ENCODE results near the gene COL18A1. TPM values are rescaled to one million over a fixed set of nuclear protein-coding genes. Genes with fewer than 3 reads are reported as not detected.

COL18A1 gene
- total and polyA plus RNA-seq, 5 donors from 2014 or later, result 0.29 to 2.7 (median 1.3) TPM

DNA sequence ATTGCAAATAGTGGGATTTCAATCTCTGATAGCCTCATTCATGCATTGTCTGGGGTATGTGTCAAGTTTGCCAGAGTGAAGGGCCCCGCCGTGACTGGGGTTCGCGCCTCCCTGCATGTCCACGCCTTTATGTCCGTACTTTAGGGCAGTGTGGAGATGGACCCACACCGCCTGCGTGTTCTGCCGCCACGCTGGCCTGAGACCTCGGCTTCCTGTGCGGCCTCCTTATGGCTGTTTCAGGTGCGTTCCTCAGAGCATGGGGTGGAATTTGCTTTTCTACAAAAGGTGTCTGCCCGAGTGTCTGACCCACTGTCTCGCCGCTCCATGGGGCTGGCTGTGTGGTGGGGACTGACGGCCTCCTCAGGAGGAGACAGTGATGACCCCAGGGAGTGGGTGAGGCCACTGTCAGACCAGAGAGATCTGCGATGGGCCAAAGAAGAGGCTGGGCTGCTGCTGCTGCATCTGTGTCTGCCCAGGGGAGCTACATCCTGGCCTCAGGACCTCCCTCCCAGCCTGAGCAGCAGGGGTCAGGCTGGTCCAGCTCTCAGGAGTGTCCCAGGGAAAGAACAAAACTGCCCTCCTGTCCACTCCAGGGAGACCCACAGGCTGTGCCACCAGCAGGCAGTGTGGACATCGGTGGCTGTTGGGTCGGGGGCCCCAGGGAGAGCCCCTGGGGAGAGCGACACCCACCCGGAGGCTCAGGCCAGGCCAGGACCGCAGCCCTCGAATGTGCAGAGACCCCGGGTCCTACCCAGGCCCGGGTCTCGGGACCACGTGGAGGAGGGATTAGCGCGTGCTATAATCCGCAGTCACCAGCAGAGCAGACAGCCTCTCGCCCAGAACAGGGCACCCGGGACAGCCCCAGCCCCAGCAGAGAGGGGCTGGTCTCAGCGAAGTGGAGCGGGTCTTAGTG, 147.1 kb downstream of the COL18A1 start:
- Mint-ChIP-seq H3K27ac (peak overlapping the region; percentile 76 to 98 (median 89)), H3K4me1 (peaks cover 8 to 43% (median 24%) of the 10 kb centered on the region in 4 donors), H3K27me3 (no peaks in the 10 kb centered on the region), H3K36me3 (no peaks in the 10 kb centered on the region), H3K9me3 (no peaks in the 10 kb centered on the region), H3K4me3 (peak overlapping the region; percentile 65 to 86 (median 79))
- no peaks in the 10 kb centered on the region for H3K9me3 ChIP-seq (ENCODE audit: control insufficient read depth in 2 of 2, low read length in 2 of 2)
- ATAC-seq (ENCODE audit: low read depth in 2 of 2), result no peak
- H3K36me3 ChIP-seq (ENCODE audit: control insufficient read depth, insufficient read depth, low read length), result no peaks in the 10 kb centered on the region
- no peaks in the 10 kb centered on the region for H3K27me3 ChIP-seq (ENCODE audit: control insufficient read depth, insufficient read depth, low read length)
- no peak for DNase-seq
- peaks cover 44% of the 10 kb centered on the region for H3K4me1 ChIP-seq (ENCODE audit: control insufficient read depth, insufficient read depth, low read length, poor library complexity, severe bottlenecking)
- H3K27ac ChIP-seq (ENCODE audit: insufficient read depth, low read length, poor library complexity, severe bottlenecking), result peak overlapping the region; percentile 60
- H3K4me3 ChIP-seq (ENCODE audit: low read depth, low read length), result no peak overlapping the region

DNA sequence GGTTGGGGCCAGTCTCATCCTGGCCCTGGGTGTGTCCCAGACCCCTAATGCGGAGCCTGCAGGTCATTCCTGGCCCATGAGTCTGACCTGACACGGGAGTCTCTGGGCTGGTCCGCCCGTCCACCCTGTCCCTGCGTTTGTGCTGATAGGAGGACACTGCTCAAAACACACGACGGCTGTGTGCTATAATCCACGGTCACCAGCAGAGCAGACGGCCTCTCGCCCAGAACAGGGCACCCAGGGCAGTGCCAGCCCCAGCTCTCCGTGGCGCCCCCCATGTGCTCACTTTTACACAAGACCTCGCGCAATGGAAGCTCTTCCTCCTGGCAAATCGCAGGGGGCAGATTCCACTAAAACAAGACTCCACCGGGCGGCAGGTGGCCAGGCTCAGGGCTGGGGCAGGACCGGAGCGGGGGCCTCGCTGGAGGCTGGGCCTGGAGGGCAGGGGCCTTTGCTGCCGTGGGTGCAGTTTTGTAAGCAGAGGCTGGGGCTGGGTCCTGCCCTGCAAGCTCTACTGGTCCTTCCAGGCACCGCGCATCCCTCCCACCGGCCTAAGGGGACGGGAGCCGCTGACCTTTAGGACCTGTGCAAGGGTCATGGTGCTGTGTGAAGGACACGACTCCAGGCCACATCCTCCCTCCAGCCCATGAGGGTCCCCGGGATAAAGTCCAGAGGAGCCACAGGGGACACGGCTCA, 147.9 kb downstream of the COL18A1 start:
- Mint-ChIP-seq H3K36me3 (no peaks in the 10 kb centered on the region), H3K27ac (no peak overlapping the region), H3K27me3 (no peaks in the 10 kb centered on the region), H3K4me3 (peak overlapping the region in 2 of 4 donors; percentile 28 to 29), H3K9me3 (no peaks in the 10 kb centered on the region), H3K4me1 (peaks cover 8 to 39% (median 23%) of the 10 kb centered on the region in 4 donors)
- Histone ChIP-seq H3K9me3 (ENCODE audit: control insufficient read depth in 2 of 2, low read length in 2 of 2) (no peaks in the 10 kb centered on the region), H3K4me3 (ENCODE audit: low read depth, low read length) (no peak overlapping the region), H3K4me1 (ENCODE audit: control insufficient read depth, insufficient read depth, low read length, poor library complexity, severe bottlenecking) (peaks cover 44% of the 10 kb centered on the region), H3K36me3 (ENCODE audit: control insufficient read depth, insufficient read depth, low read length) (no peaks in the 10 kb centered on the region), H3K27me3 (ENCODE audit: control insufficient read depth, insufficient read depth, low read length) (no peaks in the 10 kb centered on the region), H3K27ac (ENCODE audit: insufficient read depth, low read length, poor library complexity, severe bottlenecking) (no peak overlapping the region)
- DNase-seq, result no peak
- no peak for ATAC-seq (ENCODE audit: low read depth in 2 of 2)

- H3K27ac Mint-ChIP-seq, result peak overlapping the region; percentile 93 to 98 (median 96)
- ATAC-seq (ENCODE audit: low read depth in 2 of 2) (peak; percentile 77 to 79), DNase-seq (peak; percentile 75 to 88 (median 80))
- H3K4me3 ChIP-seq (ENCODE audit: low read depth, low read length), result peak overlapping the region; percentile 93
- peaks cover 8 to 30% (median 18%) of the 10 kb centered on the region in 4 donors for H3K4me1 Mint-ChIP-seq
- no peaks in the 10 kb centered on the region for H3K27me3 Mint-ChIP-seq
- H3K4me3 Mint-ChIP-seq, result peak overlapping the region; percentile 90 to 99 (median 94)
- no peaks in the 10 kb centered on the region for H3K36me3 ChIP-seq (ENCODE audit: control insufficient read depth, insufficient read depth, low read length)
- no peaks in the 10 kb centered on the region for H3K36me3 Mint-ChIP-seq
- no peaks in the 10 kb centered on the region for H3K27me3 ChIP-seq (ENCODE audit: control insufficient read depth, insufficient read depth, low read length)
- peaks cover 44% of the 10 kb centered on the region for H3K4me1 ChIP-seq (ENCODE audit: control insufficient read depth, insufficient read depth, low read length, poor library complexity, severe bottlenecking)
- H3K9me3 ChIP-seq (ENCODE audit: control insufficient read depth in 2 of 2, low read length in 2 of 2), result no peaks in the 10 kb centered on the region
- H3K9me3 Mint-ChIP-seq, result no peaks in the 10 kb centered on the region
- peak overlapping the region; percentile 73 for H3K27ac ChIP-seq (ENCODE audit: insufficient read depth, low read length, poor library complexity, severe bottlenecking)
These were observed 149.7 kb downstream of the COL18A1 start for GRCh38 chr21:45554477-45555175.

GRCh38 chr21:45555251-45555556, 150.2 kb downstream of the COL18A1 start:
- H3K9me3 Mint-ChIP-seq, result no peaks in the 10 kb centered on the region

GRCh38 chr21:45555557-45556301, 150.8 kb downstream of the COL18A1 start:
- H3K36me3 Mint-ChIP-seq, result no peaks in the 10 kb centered on the region
- ATAC-seq (ENCODE audit: low read depth in 2 of 2) (peak; percentile 34 to 48), DNase-seq (peak in 2 of 3 donors; percentile 34 to 52)
- peak overlapping the region in 1 of 3 donors; percentile 55 for H3K27ac Mint-ChIP-seq
- no peaks in the 10 kb centered on the region for H3K9me3 Mint-ChIP-seq
- no peaks in the 10 kb centered on the region for H3K27me3 ChIP-seq (ENCODE audit: control insufficient read depth, insufficient read depth, low read length)
- H3K4me3 Mint-ChIP-seq, result peak overlapping the region in 3 of 4 donors; percentile 64 to 86 (median 68)
- H3K27ac ChIP-seq (ENCODE audit: insufficient read depth, low read length, poor library complexity, severe bottlenecking), result peak overlapping the region; percentile 61
- no peaks in the 10 kb centered on the region for H3K9me3 ChIP-seq (ENCODE audit: control insufficient read depth in 2 of 2, low read length in 2 of 2)
- H3K27me3 Mint-ChIP-seq, result no peaks in the 10 kb centered on the region
- no peaks in the 10 kb centered on the region for H3K36me3 ChIP-seq (ENCODE audit: control insufficient read depth, insufficient read depth, low read length)
- peaks cover 8 to 23% (median 14%) of the 10 kb centered on the region in 4 donors for H3K4me1 Mint-ChIP-seq
- H3K4me3 ChIP-seq (ENCODE audit: low read depth, low read length), result no peak overlapping the region
- peaks cover 34% of the 10 kb centered on the region for H3K4me1 ChIP-seq (ENCODE audit: control insufficient read depth, insufficient read depth, low read length, poor library complexity, severe bottlenecking)

More at GRCh38 chr21:45555251-45555556, 150.2 kb downstream of the COL18A1 start:
- no peak overlapping the region for H3K27ac Mint-ChIP-seq
- no peak overlapping the region for H3K4me3 ChIP-seq (ENCODE audit: low read depth, low read length)
- no peaks in the 10 kb centered on the region for H3K36me3 Mint-ChIP-seq
- peaks cover 8 to 28% (median 17%) of the 10 kb centered on the region in 4 donors for H3K4me1 Mint-ChIP-seq
- H3K36me3 ChIP-seq (ENCODE audit: control insufficient read depth, insufficient read depth, low read length), result no peaks in the 10 kb centered on the region
- peaks cover 38% of the 10 kb centered on the region for H3K4me1 ChIP-seq (ENCODE audit: control insufficient read depth, insufficient read depth, low read length, poor library complexity, severe bottlenecking)
- no peaks in the 10 kb centered on the region for H3K9me3 ChIP-seq (ENCODE audit: control insufficient read depth in 2 of 2, low read length in 2 of 2)
- H3K4me3 Mint-ChIP-seq, result no peak overlapping the region
- H3K27me3 Mint-ChIP-seq, result no peaks in the 10 kb centered on the region
- DNase-seq (no peak), ATAC-seq (ENCODE audit: low read depth in 2 of 2) (no peak)
- no peaks in the 10 kb centered on the region for H3K27me3 ChIP-seq (ENCODE audit: control insufficient read depth, insufficient read depth, low read length)
- no peak overlapping the region for H3K27ac ChIP-seq (ENCODE audit: insufficient read depth, low read length, poor library complexity, severe bottlenecking)

GRCh38 chr21:45556302-45556644, 151.3 kb downstream of the COL18A1 start:
- H3K4me1 ChIP-seq (ENCODE audit: control insufficient read depth, insufficient read depth, low read length, poor library complexity, severe bottlenecking), result peaks cover 28% of the 10 kb centered on the region
- H3K4me3 ChIP-seq (ENCODE audit: low read depth, low read length), result no peak overlapping the region
- Mint-ChIP-seq H3K36me3 (no peaks in the 10 kb centered on the region), H3K27ac (no peak overlapping the region), H3K9me3 (no peaks in the 10 kb centered on the region), H3K4me3 (peak overlapping the region in 1 of 4 donors; percentile 84), H3K27me3 (no peaks in the 10 kb centered on the region), H3K4me1 (peaks cover 5 to 18% (median 11%) of the 10 kb centered on the region in 4 donors)
- H3K27me3 ChIP-seq (ENCODE audit: control insufficient read depth, insufficient read depth, low read length), result no peaks in the 10 kb centered on the region
- DNase-seq (no peak), ATAC-seq (ENCODE audit: low read depth in 2 of 2) (no peak)
- no peaks in the 10 kb centered on the region for H3K36me3 ChIP-seq (ENCODE audit: control insufficient read depth, insufficient read depth, low read length)
- H3K27ac ChIP-seq (ENCODE audit: insufficient read depth, low read length, poor library complexity, severe bottlenecking), result peak overlapping the region; percentile 61
- no peaks in the 10 kb centered on the region for H3K9me3 ChIP-seq (ENCODE audit: control insufficient read depth in 2 of 2, low read length in 2 of 2)
